GM10248 (cell line): ENCODE results near the gene PLCD1.

Experiments used
- CTCF ChIA-PET: fragments of 300-600 bp; sonication (Branson Sonifier 250); formaldehyde crosslinking; extraction: SDS; loops from one replicate; lab custom pipeline; 2021; ENCODE audit warnings: antibody characterized with exemption; lab: Yijun Ruan, JAX
- POLR2A ChIA-PET: fragments of 350-650 bp; sonication (Branson Sonifier 250); formaldehyde crosslinking; extraction: SDS; loops from one replicate; lab custom pipeline; 2020; ENCODE audit warnings: antibody characterized with exemption; lab: Yijun Ruan, JAX
- DNase-seq: peaks from one replicate; pipeline ENCODE4 v3.0.0; 2012; ENCODE audit errors: extremely low spot score
- TF ChIP-seq, protein P1 (sequence below): IDR thresholded peaks from 2 replicates; pipeline ENCODE4 v1.5.1; 2012; ENCODE audit warnings: mild to moderate bottlenecking, low read depth; ENCODE audit errors: extremely low read depth, missing control alignments, control extremely low read depth

Gene PLCD1

DNA sequence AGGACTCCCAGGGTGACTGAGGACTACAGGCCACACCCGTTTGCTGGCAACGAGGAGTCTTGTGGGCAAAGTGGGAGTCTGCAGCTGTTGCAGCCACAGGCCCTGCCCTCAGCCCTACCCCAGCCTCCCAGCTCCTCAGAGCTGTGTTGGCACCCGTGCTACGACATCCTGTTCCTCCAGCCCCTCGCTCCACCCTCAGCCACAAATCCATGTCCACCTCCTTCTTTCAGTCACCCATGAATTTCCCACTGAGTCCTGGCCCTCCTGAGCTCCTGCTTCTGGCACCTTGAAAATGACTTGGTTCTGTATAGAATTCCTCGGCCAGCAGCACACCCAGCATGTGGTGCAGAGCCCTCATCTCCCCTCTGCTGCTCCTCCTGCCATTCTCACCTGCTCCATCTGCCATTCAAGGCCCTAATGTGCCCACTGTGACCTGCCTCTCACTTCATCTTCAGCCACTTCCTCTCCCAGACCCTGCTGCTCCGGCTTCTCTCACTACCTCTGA is 59.8 kb downstream of the PLCD1 start:
- ChIA-PET CTCF (interaction anchor here (0.9 to 13.1 kb wide), 6 partner anchors 10 to 1030 kb away, joined by 3 to 331 read pairs (median 4); no protein-coding TSS in a partner anchor), POLR2A (no interaction called here)
- TF ChIP-seq, protein P1, sequence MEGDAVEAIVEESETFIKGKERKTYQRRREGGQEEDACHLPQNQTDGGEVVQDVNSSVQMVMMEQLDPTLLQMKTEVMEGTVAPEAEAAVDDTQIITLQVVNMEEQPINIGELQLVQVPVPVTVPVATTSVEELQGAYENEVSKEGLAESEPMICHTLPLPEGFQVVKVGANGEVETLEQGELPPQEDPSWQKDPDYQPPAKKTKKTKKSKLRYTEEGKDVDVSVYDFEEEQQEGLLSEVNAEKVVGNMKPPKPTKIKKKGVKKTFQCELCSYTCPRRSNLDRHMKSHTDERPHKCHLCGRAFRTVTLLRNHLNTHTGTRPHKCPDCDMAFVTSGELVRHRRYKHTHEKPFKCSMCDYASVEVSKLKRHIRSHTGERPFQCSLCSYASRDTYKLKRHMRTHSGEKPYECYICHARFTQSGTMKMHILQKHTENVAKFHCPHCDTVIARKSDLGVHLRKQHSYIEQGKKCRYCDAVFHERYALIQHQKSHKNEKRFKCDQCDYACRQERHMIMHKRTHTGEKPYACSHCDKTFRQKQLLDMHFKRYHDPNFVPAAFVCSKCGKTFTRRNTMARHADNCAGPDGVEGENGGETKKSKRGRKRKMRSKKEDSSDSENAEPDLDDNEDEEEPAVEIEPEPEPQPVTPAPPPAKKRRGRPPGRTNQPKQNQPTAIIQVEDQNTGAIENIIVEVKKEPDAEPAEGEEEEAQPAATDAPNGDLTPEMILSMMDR: no peak
- DNase-seq: no peak

DNA sequence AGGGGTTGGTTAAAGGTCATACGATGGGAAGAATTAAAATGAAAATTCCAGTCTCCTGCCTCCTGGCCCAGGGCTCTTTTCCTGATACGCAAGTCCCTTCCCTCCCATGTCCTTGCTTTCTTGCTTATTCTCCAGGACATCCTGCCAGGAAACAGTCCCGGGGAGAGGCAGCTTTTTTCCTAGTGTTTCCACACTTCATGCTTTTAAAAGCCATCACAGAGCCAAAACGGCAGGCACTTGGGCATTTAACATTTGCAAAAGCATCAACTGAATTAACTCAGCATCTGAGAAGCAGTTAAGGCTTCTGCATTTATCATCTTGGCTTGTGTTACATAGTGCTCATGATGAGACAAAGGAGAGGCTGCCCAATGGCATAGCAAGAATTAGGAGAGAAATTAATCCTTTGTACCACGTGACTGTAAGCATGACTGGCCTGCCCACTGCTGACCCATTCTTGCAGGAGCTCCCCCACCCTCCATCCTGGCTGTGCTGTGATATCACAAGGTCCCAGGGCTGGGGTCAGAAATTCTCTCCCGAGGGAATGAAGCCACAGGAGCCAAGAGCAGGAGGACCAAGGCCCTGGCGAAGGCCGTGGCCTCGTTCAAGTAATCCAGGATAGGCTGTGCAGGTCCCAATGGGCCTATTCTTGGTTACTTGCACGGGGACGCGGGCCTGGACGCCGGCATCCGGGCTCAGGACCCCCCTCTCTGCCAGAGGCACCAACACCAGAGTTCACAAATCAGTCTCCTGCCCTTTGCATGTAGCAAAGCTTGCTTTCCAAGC is 60.4 kb downstream of the PLCD1 start:
- ChIA-PET CTCF (interaction anchor here (1.0 to 13.1 kb wide), 9 partner anchors 10 to 1031 kb away, joined by 3 to 331 read pairs (median 6); no protein-coding TSS in a partner anchor), POLR2A (no interaction called here)
- no peak for DNase-seq
- TF ChIP-seq, protein P1: no peak

DNA sequence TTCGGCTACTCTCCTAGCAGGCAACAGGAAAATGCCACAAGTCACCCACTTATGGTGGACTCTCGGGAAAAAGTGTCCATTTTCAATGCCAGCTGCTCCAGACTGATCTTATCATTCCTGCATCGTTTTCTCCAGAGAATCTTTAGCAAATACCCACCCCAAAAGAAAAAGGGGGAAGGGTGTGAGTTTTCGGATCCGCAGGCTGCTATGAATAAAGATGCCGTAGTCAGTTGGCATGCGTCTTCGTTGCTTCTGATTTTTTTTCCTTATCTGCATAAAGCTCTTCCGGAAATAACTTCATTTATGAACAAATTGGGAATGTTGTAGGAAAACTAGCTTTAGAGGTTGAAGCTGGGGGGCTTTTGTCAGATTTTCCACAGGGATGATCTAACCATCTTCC is 61.2 kb downstream of the PLCD1 start:
- TF ChIP-seq, protein P1: no peak
- POLR2A ChIA-PET: no interaction called here
- no peak for DNase-seq
- CTCF ChIA-PET: interaction anchor here (0.8 to 13.1 kb wide), 18 partner anchors 7 to 410 kb away, joined by 3 to 331 read pairs (median 6); no protein-coding TSS in a partner anchor

DNA sequence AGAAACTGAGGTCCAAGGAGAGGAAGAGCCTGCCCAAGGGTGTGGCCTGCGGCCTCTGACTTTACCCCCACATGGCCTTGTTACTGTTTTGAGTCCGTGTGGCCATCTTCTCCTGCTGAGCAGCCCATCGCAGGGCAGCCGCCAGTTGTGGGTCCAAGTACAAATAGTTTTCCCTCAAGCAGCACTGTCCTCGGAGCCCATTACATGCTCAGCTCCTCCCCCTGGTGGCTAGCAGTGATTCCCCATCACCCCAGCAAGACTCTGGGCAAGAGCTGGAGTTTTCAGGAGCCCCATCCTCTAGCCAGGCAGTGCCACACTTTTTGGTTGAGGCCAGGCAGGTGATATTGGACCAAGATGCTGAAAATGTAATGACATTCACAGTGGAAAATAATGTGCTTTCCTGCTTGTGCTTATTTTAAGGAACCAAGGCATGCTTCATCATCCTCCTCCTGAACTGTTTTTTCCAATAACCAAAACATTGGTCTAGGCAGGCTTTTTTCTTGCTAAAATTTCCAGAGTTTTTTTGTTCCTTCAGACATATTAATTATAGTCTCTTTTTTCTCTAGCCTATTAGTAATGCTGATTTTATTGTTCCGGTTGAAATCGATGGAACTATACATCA is 62.1 kb downstream of the PLCD1 start:
- peak; percentile 71 for DNase-seq
- POLR2A ChIA-PET: no interaction called here

DNA sequence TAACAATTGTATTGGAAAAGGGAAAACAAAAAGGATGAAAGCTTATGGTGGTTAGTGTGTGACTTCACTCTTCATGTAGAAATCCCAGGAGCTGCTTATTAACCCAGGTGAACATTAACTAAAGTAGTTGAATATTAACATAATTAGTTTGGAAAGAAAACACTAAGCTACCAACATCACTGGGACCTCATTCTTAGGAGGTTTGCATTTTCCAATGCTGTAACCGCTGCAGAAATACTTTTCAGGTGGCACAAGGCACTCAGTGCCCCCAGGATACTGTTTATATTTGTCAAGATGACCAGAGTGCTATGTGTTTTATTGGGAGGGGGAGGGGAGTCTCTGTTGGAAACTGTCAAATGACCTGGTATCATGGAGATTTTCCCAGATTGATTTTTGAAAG is 64.7 kb downstream of the PLCD1 start:
- ChIA-PET POLR2A (no interaction called here), CTCF (interaction anchor here (1.2 to 13.1 kb wide), 4 partner anchors 10 to 112 kb away, joined by 8 to 331 read pairs (median 49); no protein-coding TSS in a partner anchor)
- DNase-seq: no peak
- TF ChIP-seq, protein P1: no peak

More for the DNA sequence above, 62.1 kb downstream of the PLCD1 start:
- CTCF ChIA-PET: interaction anchor here (0.6 to 13.1 kb wide), 35 partner anchors 7 to 959 kb away, joined by 3 to 331 read pairs (median 4); partner anchors contain the start of gene VILL
- TF ChIP-seq, protein P1: peak; percentile 84

DNA sequence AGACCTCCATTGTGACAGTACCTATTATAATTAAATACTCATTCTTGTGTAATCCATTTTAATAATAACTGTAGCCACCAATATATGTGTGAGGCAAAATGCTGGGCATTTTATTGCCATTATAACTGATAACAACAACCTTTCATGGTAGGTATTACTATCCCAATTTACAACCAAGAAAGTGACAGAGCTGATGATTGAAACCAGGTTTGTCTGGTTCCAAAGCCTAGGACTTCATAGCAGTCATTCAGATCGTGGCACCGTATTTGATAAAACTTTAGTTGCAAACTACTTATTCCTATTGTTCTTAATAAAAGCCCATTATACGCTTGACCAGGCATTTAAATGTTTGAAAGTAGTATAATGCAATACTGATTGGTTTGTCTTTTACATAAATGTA is 65.3 kb downstream of the PLCD1 start:
- ChIA-PET CTCF (interaction anchor here (1.2 to 13.1 kb wide), 3 partner anchors 11 to 111 kb away, joined by 8 to 331 read pairs (median 84); no protein-coding TSS in a partner anchor), POLR2A (interaction anchor here (0.6 kb wide), 1 partner anchor 510 kb away, joined by 8 read pairs; no protein-coding TSS in a partner anchor)
- TF ChIP-seq, protein P1: no peak
- no peak for DNase-seq
